Skin epidermis (tissue), 12 donors: ENCODE measurements around the gene ZNF552.
"Not testable (repeated sequence)": the region's sequence is repeated elsewhere in the genome, so short reads cannot be mapped to it uniquely, and the experiment has no call there.

Experiments used
- H3K27ac ChIP-seq, 21 experiments: fragments of 200-600 bp; sonication (generic) in 11 of 21; one replicate each; pipeline ENCODE4 v1.5.0; 2020; ENCODE audit warnings: mild to moderate bottlenecking in 3 of 21, inconsistent platforms in 2 of 21, moderate library complexity in 2 of 21
- H3K4me3 ChIP-seq, 7 experiments: fragments of 200-600 bp; sonication (generic) in 2 of 7; one replicate each; pipeline ENCODE4 v1.5.0; 2020; ENCODE audit warnings: inconsistent platforms in 2 of 7, mild to moderate bottlenecking in 2 of 7, moderate library complexity in 1 of 7

ZNF552 gene

DNA sequence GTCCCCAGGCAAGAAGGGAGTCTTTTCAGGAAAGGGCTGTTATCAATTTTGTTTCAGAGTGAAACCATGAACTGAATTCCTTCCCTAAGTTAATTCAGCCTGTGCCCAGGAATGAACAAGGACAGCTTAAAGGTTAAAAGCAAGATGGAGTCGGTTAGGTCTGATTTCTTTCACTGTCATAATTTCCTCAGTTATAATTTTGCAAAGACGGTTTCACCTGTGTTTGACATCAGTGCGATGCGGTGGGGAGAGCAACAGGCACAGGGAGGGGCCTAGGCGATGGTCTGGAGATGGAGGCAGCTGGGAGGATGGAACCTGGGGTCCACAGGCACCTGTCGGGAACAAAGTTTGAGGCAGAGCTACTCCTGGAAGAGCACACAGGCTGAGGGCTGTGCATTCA lies 5.9 kb upstream of the ZNF552 start:
- Histone ChIP-seq H3K4me3 (peak overlapping the region; percentile 72 to 92 (median 80)), H3K27ac (peak overlapping the region in 5 of 21 experiments; percentile 78 to 92 (median 90))

DNA sequence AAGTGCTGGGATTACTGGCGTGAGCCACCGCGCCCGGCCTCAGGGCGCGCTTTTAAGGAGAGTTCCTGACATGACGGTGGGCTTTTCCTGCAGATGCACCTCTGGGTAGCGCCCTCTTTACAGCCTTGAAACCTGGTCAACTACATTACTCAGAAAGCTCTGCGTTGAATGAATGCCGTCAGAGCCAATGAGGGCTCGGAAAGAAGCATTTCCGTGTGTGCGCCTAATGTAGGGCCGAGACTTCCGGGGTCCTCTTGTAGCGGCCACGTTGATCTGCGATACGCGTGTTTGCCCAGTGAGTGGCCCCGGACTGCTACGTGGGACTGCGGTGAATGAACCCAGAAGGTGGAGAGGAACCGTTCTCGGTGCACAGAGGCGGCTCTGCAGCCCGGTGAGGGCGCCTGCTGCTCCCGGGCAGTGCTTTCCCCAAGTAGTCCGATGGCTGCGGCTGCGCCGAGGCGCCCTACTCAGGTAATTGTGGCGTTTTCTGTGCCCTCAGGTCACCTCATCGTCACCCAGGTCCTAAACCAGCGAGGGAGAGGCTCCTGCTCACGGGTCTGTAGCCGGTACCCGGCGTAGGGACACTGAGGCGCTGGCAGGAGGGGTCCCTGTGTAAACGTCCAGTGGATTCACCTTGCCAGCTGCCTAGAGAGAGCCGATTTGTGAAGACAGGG lies 4.9 kb upstream of the ZNF552 start:
- peak overlapping the region; percentile 72 to 92 (median 80) for H3K4me3 ChIP-seq
- H3K27ac ChIP-seq = peak overlapping the region; percentile 10 to 93 (median 83)

DNA sequence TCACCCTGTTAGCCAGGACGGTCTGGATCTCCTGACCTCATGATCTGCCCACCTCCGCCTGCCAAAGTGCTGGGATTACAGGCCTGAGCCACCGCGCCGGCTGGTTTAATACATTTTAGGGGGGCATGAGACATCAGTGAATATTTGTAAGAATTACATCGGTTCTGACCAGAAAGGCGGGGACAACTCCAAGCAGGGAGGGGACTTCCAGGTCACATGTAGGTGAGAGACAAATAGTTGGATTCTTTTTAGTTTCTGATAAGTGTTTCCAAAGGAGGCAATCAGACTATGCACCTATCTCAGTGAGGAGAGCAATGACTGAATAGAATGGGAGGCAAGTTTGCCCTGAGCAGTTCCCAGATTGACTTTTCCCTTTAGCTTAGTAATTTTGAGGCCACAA lies 3.7 kb upstream of the ZNF552 start:
- H3K4me3 ChIP-seq = no peak overlapping the region
- H3K27ac ChIP-seq = no peak overlapping the region

DNA sequence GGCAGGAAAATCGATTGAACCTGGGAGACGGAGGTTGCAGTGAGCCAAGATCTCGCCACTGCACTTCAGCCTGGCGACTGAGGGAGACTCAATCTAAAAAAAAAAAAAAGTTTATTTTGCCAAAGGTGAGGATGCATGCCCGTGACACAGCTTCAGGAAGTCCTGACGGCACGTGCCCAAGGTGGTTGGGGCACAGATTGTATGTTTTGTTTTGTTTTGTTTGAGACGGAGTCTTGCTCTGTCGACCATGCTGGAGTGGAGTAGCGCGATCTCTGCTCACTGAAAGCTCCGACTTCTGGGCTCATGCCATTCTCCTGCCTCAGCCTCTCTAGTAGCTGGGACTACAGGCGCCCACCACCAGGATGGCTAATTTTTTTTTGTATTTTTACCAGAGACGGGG lies 3.3 kb upstream of the ZNF552 start:
- Histone ChIP-seq H3K4me3 (no peak overlapping the region), H3K27ac (no peak overlapping the region)

DNA sequence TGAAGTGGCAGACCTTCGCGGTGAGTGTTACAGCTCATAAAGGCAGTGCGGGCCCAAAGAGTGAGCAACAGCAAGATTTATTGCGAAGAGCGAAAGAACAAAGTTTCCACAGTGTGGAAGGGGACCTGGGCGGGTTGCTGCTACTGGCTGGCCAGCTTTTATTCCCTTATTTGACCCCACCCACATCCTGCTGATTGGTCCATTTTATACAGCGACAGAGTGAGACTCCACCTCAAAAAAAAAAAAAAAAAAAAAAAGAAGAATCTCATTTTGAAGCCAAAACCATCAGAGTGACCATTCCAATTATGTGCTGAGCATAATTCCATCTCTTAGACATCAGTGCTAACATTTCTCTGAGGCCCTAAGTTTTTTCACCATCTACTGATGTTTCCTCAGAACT lies 1.9 kb upstream of the ZNF552 start:
- no peak overlapping the region for H3K4me3 ChIP-seq
- H3K27ac ChIP-seq = no peak overlapping the region

DNA sequence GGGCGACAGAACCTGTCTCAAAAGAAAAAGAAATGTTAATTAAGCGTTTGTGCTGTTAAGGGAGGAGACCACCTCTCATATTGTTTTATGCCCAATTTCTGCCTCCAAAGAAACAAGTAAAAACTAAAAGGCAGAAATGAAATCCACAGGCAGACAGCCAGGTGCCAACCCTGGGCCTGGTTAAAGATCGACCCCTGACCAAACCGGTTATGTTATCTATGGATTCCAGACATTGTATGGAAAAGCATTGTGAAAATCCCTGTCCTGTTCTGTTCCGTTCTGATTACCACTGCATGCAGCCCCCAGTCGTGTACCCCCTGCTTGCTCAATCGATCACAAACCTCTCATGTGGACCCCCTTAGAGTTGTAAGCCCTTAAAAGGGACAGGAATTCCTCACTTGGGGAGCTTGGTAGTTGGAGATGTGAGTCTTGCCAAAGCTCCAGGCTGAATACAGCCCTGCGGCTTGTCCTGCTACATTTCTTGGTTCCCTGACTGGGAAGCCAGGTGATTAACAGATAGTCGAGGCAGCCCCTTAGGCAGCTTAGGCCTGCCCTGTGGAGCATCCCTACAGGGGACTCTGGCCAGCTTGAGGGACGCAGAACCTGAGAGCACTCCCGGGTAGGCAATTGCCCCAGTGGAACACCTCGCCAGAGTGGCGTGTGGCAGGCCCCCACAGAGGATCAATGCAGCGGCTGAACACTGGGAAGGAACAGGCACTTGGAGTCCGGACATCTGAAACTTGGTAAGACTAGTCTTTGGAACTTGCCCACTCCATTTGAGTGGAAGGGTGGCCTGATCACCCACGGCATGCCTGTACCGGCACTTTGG lies 748 bp upstream of the ZNF552 start:
- peak overlapping the region in 14 of 21 experiments; percentile 66 to 89 (median 83) for H3K27ac ChIP-seq
- peak overlapping the region in 5 of 7 experiments; percentile 59 to 91 (median 81) for H3K4me3 ChIP-seq

DNA sequence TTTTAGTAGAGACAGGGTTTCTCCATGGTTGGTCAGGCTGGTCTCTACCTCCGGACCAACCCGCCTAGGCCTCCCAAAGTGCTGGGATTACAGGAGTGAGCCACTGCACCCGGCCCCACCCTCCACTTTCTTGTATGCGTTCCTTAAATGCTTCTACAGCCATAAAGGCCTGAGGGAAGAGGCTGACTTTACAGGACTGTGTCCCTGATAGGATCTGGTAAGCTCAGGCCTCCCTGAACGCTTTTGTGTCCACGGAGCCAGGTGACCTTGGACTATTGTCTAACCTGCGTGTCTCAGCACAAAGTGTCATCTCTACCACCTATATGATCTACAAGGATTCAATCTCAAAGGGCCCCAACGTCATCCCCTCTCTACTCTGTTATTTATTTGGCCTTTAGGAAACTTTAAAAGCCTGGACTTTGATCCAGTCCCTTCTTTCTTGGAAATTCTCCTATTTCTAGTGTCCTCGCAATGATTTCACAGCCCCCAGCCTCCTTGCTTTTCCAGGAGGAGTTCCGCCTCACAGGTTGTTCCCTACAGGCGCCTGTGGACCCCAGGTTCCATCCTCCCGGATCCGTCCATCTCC lies 701 bp downstream of the ZNF552 start:
- Histone ChIP-seq H3K4me3 (peak overlapping the region; percentile 59 to 91 (median 81)), H3K27ac (peak overlapping the region in 20 of 21 experiments; percentile 32 to 90 (median 82))

DNA sequence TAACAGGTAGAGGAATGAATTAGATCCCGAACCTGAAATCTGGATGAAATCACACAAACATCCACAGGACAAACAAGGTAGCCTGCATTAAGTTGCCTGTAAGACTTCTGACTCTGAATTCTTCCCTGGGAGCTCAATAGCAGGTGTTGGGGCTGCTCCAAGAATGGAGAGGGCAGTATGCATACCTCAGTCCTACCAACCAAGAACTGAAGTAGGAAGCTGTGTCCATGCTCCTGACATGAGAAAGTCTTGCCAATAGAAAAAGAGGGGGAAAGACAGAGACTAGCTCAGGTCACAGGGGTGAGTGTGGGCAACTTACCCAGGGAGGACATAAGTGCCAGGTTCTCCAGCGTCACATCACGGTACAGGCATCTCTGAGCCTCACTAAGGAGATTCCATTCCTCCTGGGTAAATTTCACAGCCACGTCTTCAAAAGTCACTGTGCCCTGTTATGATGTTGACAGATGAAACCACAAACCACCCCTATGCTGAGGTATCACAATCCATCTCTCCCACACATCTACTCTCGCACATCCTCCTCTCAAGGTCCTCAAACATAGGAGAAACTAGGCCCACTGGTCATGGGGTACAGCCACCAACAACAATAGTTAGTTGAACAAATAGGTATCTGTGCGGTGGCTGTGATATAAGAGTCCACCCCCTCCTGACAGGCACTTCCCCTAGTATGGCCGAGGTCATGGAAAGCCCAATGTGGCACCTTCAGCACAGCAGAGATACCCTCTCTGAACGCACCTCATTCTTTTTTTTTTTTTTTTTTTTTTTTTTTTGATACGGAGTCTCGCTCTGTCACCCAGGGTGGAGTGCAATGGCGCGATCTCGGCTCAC lies 1.5 kb downstream of the ZNF552 start:
- H3K27ac ChIP-seq = peak overlapping the region in 3 of 21 experiments; percentile 84 to 90 (median 89)
- peak overlapping the region in 3 of 7 experiments; percentile 59 to 91 (median 88) for H3K4me3 ChIP-seq

DNA sequence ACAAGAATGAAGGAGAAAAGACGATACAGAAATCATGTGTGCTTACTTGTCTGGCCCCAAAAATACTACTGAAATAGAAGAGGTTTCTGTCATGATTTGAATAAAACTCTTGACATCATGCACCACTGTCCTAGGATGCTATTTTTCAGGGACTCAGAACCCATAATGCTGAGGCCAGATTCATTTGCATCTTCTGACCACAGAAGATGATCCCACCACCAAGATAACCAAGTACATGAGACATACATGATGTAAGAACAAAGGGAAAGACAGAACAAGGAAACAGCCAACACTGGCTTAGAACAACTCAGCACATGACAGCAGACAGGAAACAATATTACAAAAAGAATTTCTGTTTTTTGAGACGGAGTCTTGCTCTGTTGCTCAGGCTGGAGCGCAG lies 2.5 kb downstream of the ZNF552 start:
- no peak overlapping the region for H3K4me3 ChIP-seq
- H3K27ac ChIP-seq = no peak overlapping the region

DNA sequence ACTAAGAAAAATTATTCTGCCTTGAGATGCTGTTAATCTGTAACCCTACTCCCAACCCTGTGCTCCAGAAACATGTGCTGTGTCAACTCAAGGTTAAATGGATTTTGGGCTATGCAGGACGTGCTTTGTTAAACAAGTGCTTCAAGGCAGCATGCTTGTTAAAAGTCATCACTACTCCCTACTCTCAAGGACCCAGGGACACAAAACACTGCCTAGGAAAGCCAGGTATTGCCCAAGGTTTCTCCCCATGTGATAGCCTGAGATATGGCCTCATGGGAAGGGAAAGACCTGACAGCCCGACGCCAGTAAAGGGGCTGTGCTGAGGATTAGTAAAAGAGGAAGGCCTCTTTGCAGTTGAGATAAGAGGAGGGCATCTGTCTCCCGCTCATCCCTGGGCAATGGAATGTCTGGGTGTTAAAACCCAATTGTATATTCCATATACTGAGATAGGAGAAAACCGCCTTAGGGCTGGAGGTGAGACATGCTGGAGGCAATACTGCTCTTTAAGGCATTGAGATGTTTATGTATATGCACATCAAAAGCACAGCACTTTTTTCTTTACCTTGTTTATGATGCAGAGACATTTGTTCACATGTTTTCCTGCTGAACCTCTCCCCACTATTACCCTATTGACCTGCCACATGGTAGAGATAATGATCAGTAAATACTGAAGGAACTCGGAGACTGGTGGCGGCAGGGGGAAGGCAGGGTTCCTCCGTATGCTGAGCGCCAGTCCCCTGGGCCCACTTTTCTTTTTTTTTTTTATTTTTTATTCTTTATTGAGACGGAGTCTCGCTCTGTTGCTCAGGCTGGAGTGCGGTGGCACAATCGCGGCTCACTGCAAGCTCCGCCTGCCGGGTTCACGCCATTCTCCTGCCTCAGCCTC lies 4.1 kb downstream of the ZNF552 start:
- H3K27ac ChIP-seq, H3K4me3 ChIP-seq: not testable (repeated sequence)

DNA sequence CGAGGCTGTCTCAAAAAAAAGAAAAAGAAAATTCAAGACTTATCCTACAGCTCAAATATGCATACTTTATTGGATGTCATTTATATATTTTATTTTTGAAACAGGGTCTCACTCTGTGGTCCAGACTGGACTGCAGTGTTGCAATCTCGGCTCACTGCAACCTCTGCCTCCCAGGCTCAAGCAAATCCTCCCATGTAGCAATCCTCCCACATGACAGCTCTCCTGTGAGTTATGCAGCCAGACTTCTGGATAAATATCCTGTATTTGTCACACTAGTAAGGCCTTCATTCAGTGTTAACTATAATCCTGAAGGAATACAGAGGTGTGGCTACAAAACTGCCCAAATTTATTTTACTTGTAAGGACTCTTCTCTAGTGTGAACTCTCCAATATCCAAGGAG lies 7.2 kb downstream of the ZNF552 start:
- Histone ChIP-seq H3K27ac (no peak overlapping the region), H3K4me3 (no peak overlapping the region)

DNA sequence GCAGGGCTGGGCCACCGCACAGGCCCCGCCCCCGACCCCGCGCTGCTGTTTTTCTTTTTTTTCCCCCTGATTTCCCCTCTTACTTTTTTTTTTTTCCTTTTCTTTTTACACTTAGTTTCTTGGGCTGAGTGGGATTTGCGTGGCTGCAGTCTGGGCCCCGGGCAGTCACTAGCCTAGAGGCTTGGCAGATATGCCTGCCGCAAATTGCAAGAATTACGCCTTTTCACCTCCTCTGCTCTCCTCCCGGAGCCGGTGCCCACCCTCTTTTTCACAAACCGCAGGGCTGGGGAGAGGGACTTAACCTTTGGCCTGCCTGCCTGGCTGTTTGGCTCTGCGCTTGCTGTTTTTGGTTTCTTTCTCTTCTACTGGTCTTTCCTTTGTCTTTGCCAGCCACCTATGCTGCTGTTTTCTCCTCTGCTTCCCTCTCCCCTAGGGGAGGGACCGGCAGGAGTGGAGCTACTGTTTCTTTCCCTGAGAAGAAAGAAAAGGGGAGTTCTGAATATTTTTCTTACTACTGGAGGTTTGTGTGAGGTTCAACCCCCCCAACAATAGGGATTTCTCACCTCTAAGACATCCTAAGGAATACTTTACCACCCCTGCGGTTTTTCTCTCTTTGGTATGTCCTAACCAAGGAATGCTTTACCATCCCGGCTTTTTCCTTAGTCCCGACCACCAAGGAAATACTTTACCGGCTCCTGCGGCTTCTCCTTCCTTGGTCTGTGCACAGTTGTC lies 11.0 kb downstream of the ZNF552 start:
- Histone ChIP-seq H3K27ac (peak overlapping the region in 20 of 21 experiments; percentile 34 to 96 (median 80)), H3K4me3 (peak overlapping the region; percentile 26 to 48 (median 36))

DNA sequence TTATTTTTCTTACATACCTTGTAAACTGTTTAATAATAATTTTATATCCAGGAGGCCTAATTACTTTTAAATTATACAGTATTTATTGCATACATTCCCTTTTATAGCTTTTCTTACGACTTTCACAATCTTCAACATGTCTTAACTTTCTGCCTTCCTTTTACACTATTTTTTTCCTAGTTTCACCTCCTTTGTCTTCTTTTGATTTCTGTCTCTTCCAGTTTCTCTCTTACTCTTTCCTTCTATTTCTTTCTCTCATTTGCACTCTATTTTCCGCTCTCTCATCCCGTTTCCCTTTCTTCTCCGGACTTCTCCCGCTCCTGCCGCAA lies 11.5 kb downstream of the ZNF552 start:
- Histone ChIP-seq H3K27ac (peak overlapping the region in 20 of 21 experiments; percentile 34 to 96 (median 80)), H3K4me3 (peak overlapping the region; percentile 26 to 48 (median 36))

DNA sequence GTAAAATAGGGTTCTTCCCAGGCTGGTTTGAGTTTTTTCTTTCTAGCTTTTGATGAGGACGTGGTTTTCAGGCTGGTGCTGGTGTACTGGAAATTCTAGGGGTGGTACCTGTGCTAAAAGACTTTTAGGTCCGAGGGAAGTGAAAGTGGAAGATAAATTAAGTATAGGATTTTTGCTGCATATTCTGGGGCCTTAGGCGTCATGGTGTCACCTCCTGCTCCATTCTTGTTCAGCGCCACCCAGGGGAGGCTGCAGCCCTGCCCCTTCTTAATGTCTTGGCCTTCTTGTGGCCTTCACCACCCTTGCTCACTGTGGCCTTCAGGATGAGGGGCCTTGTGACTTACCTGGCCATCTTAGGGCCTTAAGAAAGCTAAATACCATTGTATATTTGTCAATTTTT lies 12.4 kb downstream of the ZNF552 start:
- H3K27ac ChIP-seq = peak overlapping the region in 9 of 21 experiments; percentile 7 to 82 (median 29)
- H3K4me3 ChIP-seq = no peak overlapping the region

DNA sequence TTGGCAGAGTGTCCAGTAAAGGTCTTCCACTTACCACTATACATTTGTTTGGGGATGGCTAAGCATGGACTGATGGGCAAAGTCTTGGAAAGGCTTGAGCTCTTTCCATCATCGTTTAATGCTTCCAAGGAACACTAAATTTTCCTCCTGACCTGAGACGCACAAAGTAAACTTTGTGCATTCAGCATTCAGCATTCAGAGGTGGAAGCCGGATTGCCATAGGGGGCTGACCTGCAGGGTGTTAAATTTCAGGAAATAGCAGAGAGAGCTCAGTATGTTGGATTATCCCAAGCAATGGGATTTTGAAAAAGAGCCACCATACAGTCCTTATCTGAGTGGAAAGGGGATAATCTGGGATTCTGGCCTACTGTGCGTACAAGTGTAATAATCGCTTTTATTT lies 14.0 kb downstream of the ZNF552 start:
- peak overlapping the region in 1 of 21 experiments; percentile 11 for H3K27ac ChIP-seq
- H3K4me3 ChIP-seq = no peak overlapping the region

DNA sequence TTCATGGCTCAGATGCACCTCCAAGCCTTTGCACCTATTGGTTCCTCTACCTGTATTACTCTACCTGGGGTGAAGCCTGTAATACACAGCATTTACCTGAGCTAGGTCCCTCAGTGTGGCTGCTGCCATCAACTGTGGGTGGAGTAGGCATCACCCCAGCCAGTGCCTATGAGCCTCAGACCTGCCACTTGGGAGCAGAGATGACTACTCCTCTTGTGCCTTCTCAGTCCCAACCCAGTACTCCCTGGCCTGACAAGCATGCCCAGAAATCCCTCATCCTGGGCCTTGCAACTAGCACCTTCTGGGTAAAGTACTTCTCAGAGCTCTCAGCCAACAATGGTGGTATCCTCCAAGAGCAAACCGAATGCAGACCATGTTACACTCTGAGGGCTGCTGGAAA lies 18.1 kb downstream of the ZNF552 start:
- H3K4me3 ChIP-seq, H3K27ac ChIP-seq: not testable (repeated sequence)

DNA sequence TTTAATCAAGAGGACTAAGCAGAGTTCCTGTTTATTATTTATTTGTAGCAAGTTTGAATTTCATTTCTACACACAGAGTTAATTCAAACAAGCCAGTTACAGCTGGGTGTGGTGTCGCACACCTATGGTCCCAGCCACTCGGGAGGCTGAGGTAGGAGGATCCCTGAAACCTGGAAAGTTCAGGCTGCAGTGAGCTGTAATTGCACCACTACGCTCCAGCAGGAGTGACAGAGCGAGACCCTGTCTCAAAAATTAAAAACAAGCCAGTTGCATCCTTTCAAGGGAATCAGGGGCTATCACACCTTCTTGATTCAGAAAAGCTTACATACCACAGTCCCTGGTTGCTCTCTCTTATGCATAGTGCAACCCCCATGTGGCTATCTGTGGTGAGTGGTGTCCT lies 25.4 kb downstream of the ZNF552 start:
- Histone ChIP-seq H3K4me3 (no peak overlapping the region), H3K27ac (no peak overlapping the region)

DNA sequence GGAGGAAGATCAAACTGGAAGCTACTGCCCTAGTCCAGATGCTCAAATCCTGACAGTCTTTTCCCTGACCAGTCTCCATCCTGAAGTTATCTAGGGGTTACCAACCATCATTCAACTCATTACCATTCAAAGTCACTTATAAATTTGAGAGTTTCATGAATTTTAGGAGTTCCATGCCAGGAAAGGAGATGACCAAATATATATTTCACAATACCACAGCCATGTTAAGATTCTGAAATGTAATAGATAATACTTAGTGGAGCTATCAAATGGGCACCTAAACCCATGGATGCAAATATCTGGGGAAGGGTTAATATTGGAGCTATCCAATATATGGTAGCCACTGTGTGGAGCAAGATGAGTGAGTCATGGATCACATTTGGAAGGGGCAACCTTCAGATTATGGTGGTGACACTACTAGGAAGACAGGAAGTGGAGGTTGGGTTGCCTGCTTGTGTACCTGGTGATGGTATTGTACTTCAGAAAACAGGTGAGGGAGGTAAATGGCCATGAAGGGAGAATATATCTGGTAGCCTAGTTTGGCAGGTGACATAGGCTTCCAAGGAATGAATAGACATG lies 26.5 kb downstream of the ZNF552 start:
- Histone ChIP-seq H3K4me3 (no peak overlapping the region), H3K27ac (no peak overlapping the region)
